Gastrocnemius medialis (tissue), 4 donors: ENCODE data around the gene ANKS1B. TPM values are rescaled to one million over a fixed set of nuclear protein-coding genes. Genes with fewer than 3 reads are reported as not detected.
"Not testable (repeated sequence)": the region's sequence is repeated elsewhere in the genome, so short reads cannot be mapped to it uniquely, and the experiment has no call there.

Experiments
- ATAC-seq, 2 donors: fragments of 150-250 bp; one replicate each; pipeline ENCODE4 v1.9.1; 2016
- DNase-seq, 2 donors: peaks; one replicate each; pipeline ENCODE4 v3.0.0-alpha.2; 2019
- H3K27ac ChIP-seq, 4 donors: fragments of 200-600 bp; sonication (generic); 1 replicate in 1 of 4; 2 replicates in 3 of 4; pipeline ENCODE4 v1.5.1; 2016 to 2018; ENCODE audit warnings: mild to moderate bottlenecking in 2 of 4, moderate library complexity in 1 of 4
- H3K27me3 ChIP-seq, 3 donors: fragments of 200-600 bp; sonication (generic) in 2 of 3; 1 replicate in 1 of 3; 2 replicates in 2 of 3; pipeline versions ENCODE4 v1.5.1 to v1.6.0; 2016 to 2019; ENCODE audit warnings: mild to moderate bottlenecking in 1 of 3, moderate library complexity in 1 of 3
- H3K36me3 ChIP-seq, 2 donors: fragments of 200-600 bp; sonication (generic) in 1 of 2; one replicate each; pipeline ENCODE4 v1.5.1; 2017 to 2018
- H3K4me1 ChIP-seq, 2 donors: fragments of 200-600 bp; sonication (generic) in 1 of 2; one replicate each; pipeline ENCODE4 v1.5.1; 2016 to 2017; ENCODE audit warnings: mild to moderate bottlenecking in 2 of 2
- H3K4me3 ChIP-seq, 4 donors: fragments of 200-600 bp; sonication (generic) in 3 of 4; 1 replicate in 1 of 4; 2 replicates in 3 of 4; pipeline ENCODE4 v1.5.1; 2016 to 2019; ENCODE audit warnings: mild to moderate bottlenecking in 2 of 4
- H3K9me3 ChIP-seq, 3 donors: fragments of 200-600 bp; sonication (generic) in 2 of 3; 1 replicate in 1 of 3; 2 replicates in 2 of 3; pipeline ENCODE4 v1.5.1; 2016 to 2019
- CTCF ChIP-seq, 5 experiments: fragments of 450-650 bp in 3 of 5; fragments of 200-600 bp in 2 of 5; sonication (generic) in 2 of 5; IDR thresholded peaks in 4 of 5; conservative IDR thresholded peaks in 1 of 5; 1 replicate in 4 of 5; 2 replicates in 1 of 5; pipeline ENCODE4 v1.5.1; 2016 to 2019; ENCODE audit warnings: antibody characterized with exemption in 5 of 5, mild to moderate bottlenecking in 3 of 5, moderate library complexity in 3 of 5
- POLR2A ChIP-seq, 2 donors: fragments of 450-650 bp; IDR thresholded peaks; one replicate each; pipeline ENCODE4 v1.6.1; 2017; ENCODE audit warnings: antibody characterized with exemption in 2 of 2, mild to moderate bottlenecking in 2 of 2, moderate library complexity in 2 of 2
- in situ Hi-C, 4 donors: fragments of 200-750 bp; cut with MboI; loops; one replicate each; pipeline versions ENCODE4 v1.15.0 to v1.8.0; 2017; ENCODE audit warnings: low sequenced_read_pairs in 4 of 4
- intact Hi-C: fragments of 100-400 bp; cut with DNase I; formaldehyde crosslinking; loops from one replicate; pipeline ENCODE4 v1.15.1; 2023; ENCODE audit warnings: low total_unique reads
- total RNA-seq, 4 donors: library from RNA; depleted of rRNA; stranded (reverse); fragments of >200 nt; gene quantifications; one replicate each; pipeline versions ENCODE4 v1.1.0 to v1.2.3, GENCODE V29; 2016

The ANKS1B gene
- total RNA-seq, 4 donors from 2014 or later = 3.9 to 14.5 (median 5.7) TPM

GRCh38 chr12:100024974-100025555 lies 40.3 kb upstream of the ANKS1B start:
- Histone ChIP-seq H3K4me3 (no peak overlapping the region), H3K27me3 (no peaks in the 10 kb centered on the region), H3K27ac (no peak overlapping the region), H3K4me1 (no peaks in the 10 kb centered on the region), H3K9me3 (no peaks in the 10 kb centered on the region), H3K36me3 (no peaks in the 10 kb centered on the region)
- TF ChIP-seq CTCF (IDR thresholded peaks at IDR 0.05 in 4 of 5, conservative IDR thresholded peaks at IDR 0.05 in 1 of 5) = no peak
- in situ Hi-C loops = no loop called here
- no peak for DNase-seq
- intact Hi-C loops = no loop called here
- no peak for ATAC-seq

- H3K9me3 ChIP-seq = no peaks in the 10 kb centered on the region
- in situ Hi-C loops = no loop called here
- DNase-seq (no peak), ATAC-seq (no peak)
- no peaks in the 10 kb centered on the region for H3K4me1 ChIP-seq
- TF ChIP-seq POLR2A (IDR thresholded peaks at IDR 0.05) (no peak), CTCF (IDR thresholded peaks at IDR 0.05 in 4 of 5, conservative IDR thresholded peaks at IDR 0.05 in 1 of 5) (no peak)
- H3K36me3 ChIP-seq = no peaks in the 10 kb centered on the region
- no peak overlapping the region for H3K4me3 ChIP-seq
- no peak overlapping the region for H3K27ac ChIP-seq
- no peaks in the 10 kb centered on the region for H3K27me3 ChIP-seq
- intact Hi-C loops = no loop called here
Measured at GRCh38 chr12:100020370-100020769, 35.6 kb upstream of the ANKS1B start.

- TF ChIP-seq CTCF (IDR thresholded peaks at IDR 0.05 in 4 of 5, conservative IDR thresholded peaks at IDR 0.05 in 1 of 5) (no peak), POLR2A (IDR thresholded peaks at IDR 0.05) (no peak)
- H3K27ac ChIP-seq = no peak overlapping the region
- no peak for ATAC-seq
Measured at GRCh38 chr12:100017056-100017455, 32.3 kb upstream of the ANKS1B start.

GRCh38 chr12:100016304-100016703 lies 31.6 kb upstream of the ANKS1B start:
- in situ Hi-C loops, H3K4me3 ChIP-seq, ATAC-seq, H3K9me3 ChIP-seq, H3K27me3 ChIP-seq, intact Hi-C loops, H3K36me3 ChIP-seq, H3K4me1 ChIP-seq, H3K27ac ChIP-seq, DNase-seq: not testable (repeated sequence)

More at GRCh38 chr12:100017056-100017455, 32.3 kb upstream of the ANKS1B start:
- H3K4me1 ChIP-seq = no peaks in the 10 kb centered on the region
- H3K27me3 ChIP-seq = no peaks in the 10 kb centered on the region
- intact Hi-C loops (no loop called here), in situ Hi-C loops (no loop called here)
- H3K9me3 ChIP-seq = no peaks in the 10 kb centered on the region
- H3K36me3 ChIP-seq = no peaks in the 10 kb centered on the region
- DNase-seq = no peak
- no peak overlapping the region for H3K4me3 ChIP-seq

- peak; percentile 62 to 69 for ATAC-seq
- H3K4me1 ChIP-seq, H3K9me3 ChIP-seq, H3K36me3 ChIP-seq, H3K4me3 ChIP-seq, intact Hi-C loops, in situ Hi-C loops, H3K27me3 ChIP-seq: not testable (repeated sequence)
- DNase-seq = peak; percentile 4 to 55
- peak overlapping the region in 2 of 4 donors; percentile 36 to 64 for H3K27ac ChIP-seq
Measured at GRCh38 chr12:100005846-100006245, 21.1 kb upstream of the ANKS1B start.

- no peaks in the 10 kb centered on the region for H3K36me3 ChIP-seq
- no peaks in the 10 kb centered on the region for H3K4me1 ChIP-seq
- H3K4me3 ChIP-seq = no peak overlapping the region
- in situ Hi-C loops = loop anchor here in 1 of 4 donors (25.0 kb wide), 1 partner anchor 186 kb away; no protein-coding TSS in a partner anchor
- H3K27me3 ChIP-seq = no peaks in the 10 kb centered on the region
- ATAC-seq = no peak
- H3K27ac ChIP-seq = no peak overlapping the region
- intact Hi-C loops = no loop called here
- no peak for DNase-seq
- TF ChIP-seq POLR2A (IDR thresholded peaks at IDR 0.05) = no peak
- TF ChIP-seq CTCF (IDR thresholded peaks at IDR 0.05 in 4 of 5, conservative IDR thresholded peaks at IDR 0.05 in 1 of 5) = no peak
- peaks cover 0 to 4% (median 0%) of the 10 kb centered on the region in 3 donors for H3K9me3 ChIP-seq
Measured at GRCh38 chr12:99997806-99998205, 13.1 kb upstream of the ANKS1B start.
